Activated B cell treated with CpG ODN at 0.5 μM for 24 hours (primary cell): ENCODE results near the gene SMOC2. TPM values are rescaled to one million over a fixed set of nuclear protein-coding genes. Genes with fewer than 3 reads are reported as not detected.

Experiments used
- ATAC-seq: fragments of 200-7000 bp; cut with Tn5 transposase; one replicate; pipeline ENCODE4 v1.10.0; 2021; ENCODE audit warnings: low read depth, mild to moderate bottlenecking, moderate library complexity
- CTCF ChIA-PET: fragments of 350-600 bp; sonication (Branson Sonifier 250); formaldehyde crosslinking; loops from one replicate; lab custom pipeline; 2021; ENCODE audit warnings: antibody characterized with exemption; lab: Charles Lee
- POLR2A ChIA-PET: fragments of 350-600 bp; sonication (Branson Sonifier 250); formaldehyde crosslinking; loops from one replicate; lab custom pipeline; 2021; ENCODE audit warnings: antibody characterized with exemption; lab: Charles Lee
- DNase-seq: peaks from one replicate; pipeline ENCODE4 v3.0.0; 2022
- H3K27ac Mint-ChIP-seq: one replicate; pipeline ENCODE4 v1.8.0; 2020; ENCODE audit warnings: mixed read lengths
- H3K27me3 Mint-ChIP-seq: one replicate; pipeline ENCODE4 v1.8.0; 2021; ENCODE audit warnings: mixed read lengths
- H3K36me3 Mint-ChIP-seq: one replicate; pipeline ENCODE4 v1.8.0; 2021; ENCODE audit warnings: low read depth, mixed read lengths
- H3K4me1 Mint-ChIP-seq: one replicate; pipeline ENCODE4 v1.8.0; 2021; ENCODE audit warnings: mixed read lengths
- H3K4me3 Mint-ChIP-seq: one replicate; pipeline ENCODE4 v1.8.0; 2020; ENCODE audit warnings: mild to moderate bottlenecking, mixed read lengths
- H3K9me3 Mint-ChIP-seq: one replicate; pipeline ENCODE4 v1.8.0; 2020; ENCODE audit warnings: mixed read lengths
- CTCF ChIP-seq: fragments of 200-600 bp; IDR thresholded peaks from one replicate; pipeline ENCODE4 v1.8.0; 2022; ENCODE audit warnings: antibody characterized with exemption, mild to moderate bottlenecking
- intact Hi-C: fragments of 100-400 bp; cut with micrococcal nuclease; formaldehyde crosslinking; loops from one replicate; pipeline ENCODE4 v1.15.1; 2024
- total RNA-seq: library from RNA; stranded (reverse); gene quantifications from 2 replicates; pipeline ENCODE4 v1.2.3, GENCODE V29; 2022

Gene SMOC2
- not detected in 2 replicates for total RNA-seq

- ATAC-seq: no peak
- H3K4me3 Mint-ChIP-seq: no peak within 1 kb of the TSS
- DNase-seq: no peak
- no peaks in the 10 kb centered on the region for H3K4me1 Mint-ChIP-seq
- H3K27me3 Mint-ChIP-seq: peaks cover 39% of the 10 kb centered on the region
- intact Hi-C loops: no loop called here
- TF ChIP-seq CTCF: no peak
- H3K36me3 Mint-ChIP-seq: no peaks in the 10 kb centered on the region
- ChIA-PET CTCF (no interaction called here), POLR2A (no interaction called here)
- no peak within 1 kb of the TSS for H3K27ac Mint-ChIP-seq
- H3K9me3 Mint-ChIP-seq: no peaks in the 10 kb centered on the region
Observed at GRCh38 chr6:168440520-168441433, at the start of gene SMOC2. SMOC2 (plus strand) TSS chr6:168441184; CDS start chr6:168441371, 187 bp downstream.

DNA sequence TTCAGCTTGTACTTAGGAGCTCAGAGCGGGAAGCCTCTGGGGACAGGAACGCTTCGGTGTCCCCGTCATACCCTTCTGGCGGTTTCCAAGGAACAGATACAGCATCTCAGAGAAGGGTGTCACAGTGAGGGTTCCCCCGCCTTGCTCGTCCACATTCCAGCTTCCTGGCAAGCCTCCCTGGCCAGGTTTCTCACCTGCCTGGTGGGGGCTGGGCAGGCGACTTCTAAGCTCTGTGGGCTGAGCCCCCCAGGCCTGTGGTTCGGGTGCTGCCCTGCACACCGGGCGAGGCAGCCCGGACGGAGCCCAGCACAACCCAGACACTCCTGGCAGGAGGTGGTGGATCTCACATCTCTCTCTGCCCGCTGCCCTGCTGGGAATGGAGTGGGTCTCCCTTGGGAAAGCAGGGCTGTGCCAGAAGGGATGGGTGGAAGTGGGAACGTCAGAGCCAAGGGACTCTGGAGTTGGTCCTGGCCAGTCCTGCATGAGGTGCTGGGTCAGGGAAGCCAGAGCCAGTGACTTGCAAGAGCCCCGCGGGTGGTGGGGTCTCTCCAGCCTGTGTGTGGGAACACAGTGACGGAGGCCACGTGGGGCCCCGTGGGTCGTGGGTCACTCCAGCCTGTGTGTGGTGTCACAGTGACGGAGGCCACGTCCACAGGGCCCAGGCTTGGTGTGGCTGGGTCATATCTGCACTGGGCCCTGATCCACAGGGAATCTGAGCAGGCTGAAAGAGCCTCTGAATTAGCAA lies 47.7 kb upstream of the SMOC2 start:
- intact Hi-C loops: no loop called here
- H3K4me1 Mint-ChIP-seq: no peaks in the 10 kb centered on the region

DNA sequence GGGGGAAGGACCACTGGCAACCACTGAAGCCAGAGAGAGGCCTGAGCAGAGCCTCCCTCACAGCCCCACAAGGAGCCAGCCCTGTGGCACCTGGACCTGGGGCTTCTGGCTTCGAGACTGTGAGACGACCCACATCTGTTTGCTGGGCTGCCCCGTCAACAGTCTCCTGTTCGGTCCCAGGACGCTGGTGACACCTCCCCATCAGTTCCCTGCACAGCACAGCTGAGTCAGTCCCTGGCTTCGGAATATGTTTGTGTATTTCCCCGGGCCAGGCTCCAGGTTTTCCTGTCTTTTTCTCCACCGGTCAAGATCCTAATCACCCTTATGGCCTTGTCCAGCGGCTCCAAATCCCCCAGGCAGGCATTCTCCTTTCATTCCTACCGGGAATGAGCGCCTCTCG lies 46.4 kb upstream of the SMOC2 start:
- DNase-seq (no peak), ATAC-seq (no peak)
- intact Hi-C loops: no loop called here
- Mint-ChIP-seq H3K36me3 (no peaks in the 10 kb centered on the region), H3K27ac (no peak overlapping the region), H3K27me3 (no peaks in the 10 kb centered on the region), H3K9me3 (no peaks in the 10 kb centered on the region), H3K4me1 (no peaks in the 10 kb centered on the region), H3K4me3 (no peak overlapping the region)
- CTCF ChIA-PET: no interaction called here
- POLR2A ChIA-PET: no interaction called here
- no peak for TF ChIP-seq CTCF

More for the DNA sequence above, 47.7 kb upstream of the SMOC2 start:
- H3K27me3 Mint-ChIP-seq: no peaks in the 10 kb centered on the region
- DNase-seq (no peak), ATAC-seq (no peak)
- H3K27ac Mint-ChIP-seq: no peak overlapping the region
- no peaks in the 10 kb centered on the region for H3K9me3 Mint-ChIP-seq
- POLR2A ChIA-PET: no interaction called here
- CTCF ChIA-PET: no interaction called here
- TF ChIP-seq CTCF: no peak
- H3K36me3 Mint-ChIP-seq: no peaks in the 10 kb centered on the region
- no peak overlapping the region for H3K4me3 Mint-ChIP-seq

DNA sequence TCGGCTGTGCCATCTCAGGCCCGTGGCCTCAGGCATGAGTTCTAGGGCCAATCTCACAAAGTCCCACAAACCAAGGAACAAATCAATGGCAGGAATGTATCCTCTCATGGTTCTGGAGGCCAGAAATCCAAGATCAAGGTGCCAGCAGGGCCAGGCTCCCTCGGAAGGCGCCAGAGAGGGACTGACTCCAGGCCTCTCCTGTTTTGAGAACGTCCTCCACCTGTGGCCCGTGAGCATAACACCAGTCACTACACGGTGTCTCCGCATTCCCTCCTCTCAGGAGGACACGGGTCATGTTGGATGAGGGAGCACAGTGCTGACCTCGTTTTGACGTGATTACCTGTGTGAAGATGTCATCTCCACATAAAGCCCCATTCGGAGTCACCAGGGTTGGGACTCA lies 45.0 kb upstream of the SMOC2 start:
- Mint-ChIP-seq H3K9me3 (no peaks in the 10 kb centered on the region), H3K27ac (no peak overlapping the region), H3K27me3 (no peaks in the 10 kb centered on the region), H3K4me3 (no peak overlapping the region), H3K4me1 (no peaks in the 10 kb centered on the region), H3K36me3 (no peaks in the 10 kb centered on the region)
- intact Hi-C loops: no loop called here
- ChIA-PET CTCF (no interaction called here), POLR2A (no interaction called here)
- DNase-seq: no peak
- ATAC-seq: no peak
- no peak for TF ChIP-seq CTCF

GRCh38 chr6:168396561-168396960 lies 44.4 kb upstream of the SMOC2 start:
- intact Hi-C loops: no loop called here
- H3K36me3 Mint-ChIP-seq: no peaks in the 10 kb centered on the region

More at GRCh38 chr6:168396561-168396960, 44.4 kb upstream of the SMOC2 start:
- ATAC-seq (no peak), DNase-seq (no peak)
- POLR2A ChIA-PET: no interaction called here
- no peak overlapping the region for H3K4me3 Mint-ChIP-seq
- no peaks in the 10 kb centered on the region for H3K9me3 Mint-ChIP-seq
- CTCF ChIA-PET: no interaction called here
- no peaks in the 10 kb centered on the region for H3K4me1 Mint-ChIP-seq
- no peaks in the 10 kb centered on the region for H3K27me3 Mint-ChIP-seq
- no peak for TF ChIP-seq CTCF
- no peak overlapping the region for H3K27ac Mint-ChIP-seq
